Measurements from ENCODE around the gene MACF1.

GRCh38 chr1:39438042-39438441 is 233.5 kb downstream of the MACF1 start:
- TF ChIP-seq POLR2AphosphoS5 (IDR thresholded peaks at IDR 0.05; ENCODE audit: low read depth, low read length) (no peak), POLR2A (IDR thresholded peaks at IDR 0.05; ENCODE audit: low read depth, low read length) (no peak), PAX5 (IDR thresholded peaks at IDR 0.05; ENCODE audit: insufficient read depth, low read length, severe bottlenecking) (no peak)

All from GM12891 (cell line).